Testis (tissue), 2 donors: Measurements from ENCODE around the gene NOTUM.

Experiments
- CTCF ChIP-seq, 3 experiments: fragments of 450-650 bp in 2 of 3; fragments of 200-600 bp in 1 of 3; sonication (generic) in 1 of 3; IDR thresholded peaks; one replicate each; pipeline ENCODE4 v1.5.1; 2016 to 2019; ENCODE audit warnings: antibody characterized with exemption in 3 of 3, mild to moderate bottlenecking in 2 of 3, moderate library complexity in 1 of 3
- POLR2A ChIP-seq: fragments of 450-650 bp; IDR thresholded peaks from one replicate; pipeline ENCODE4 v1.6.1; 2017; ENCODE audit warnings: antibody characterized with exemption, mild to moderate bottlenecking, moderate library complexity

DNA sequence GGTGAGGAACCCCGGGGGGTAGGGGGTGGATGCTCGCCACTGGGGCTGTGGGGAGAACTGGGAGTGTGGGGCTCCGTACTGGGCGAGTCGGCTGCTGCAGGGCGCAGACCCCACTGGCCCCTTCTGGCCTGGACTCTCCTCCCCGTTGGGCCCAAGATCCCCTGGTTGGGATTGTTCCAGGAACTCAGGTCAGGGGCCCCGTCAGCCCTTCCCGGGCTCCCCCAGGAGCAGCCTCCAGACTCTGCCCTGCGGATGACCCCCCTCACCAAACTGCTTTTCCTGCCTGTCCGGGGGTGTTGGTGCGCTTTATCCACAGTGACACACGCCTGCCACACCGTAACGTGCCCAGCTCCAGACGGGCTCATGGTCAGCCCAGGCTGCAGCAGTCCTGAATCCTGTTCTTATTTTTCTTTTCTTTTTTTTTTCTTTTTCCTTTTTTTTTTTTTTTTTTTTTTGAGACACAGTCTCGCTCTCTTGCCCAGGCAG is 40.6 kb upstream of the NOTUM start:
- TF ChIP-seq CTCF (IDR thresholded peaks at IDR 0.05) (no peak), POLR2A (no peak)
